Upper lobe of left lung (tissue), 6 donors: ENCODE data around the gene EDEM3. TPM values are rescaled to one million over a fixed set of nuclear protein-coding genes. Genes with fewer than 3 reads are reported as not detected.

Experiments used
- ATAC-seq, 2 donors: fragments of 200-7000 bp; cut with Tn5 transposase; one replicate each; pipeline ENCODE4 v1.9.1; 2022; ENCODE audit warnings: mild to moderate bottlenecking in 2 of 2, moderate library complexity in 2 of 2; ENCODE audit not compliant: low FRiP score in 2 of 2
- DNase-seq, 2 donors: peaks; one replicate each; pipeline ENCODE4 v3.0.0-alpha.2; 2019 to 2020
- H3K27ac ChIP-seq, 4 donors: fragments of 200-600 bp; sonication (generic); one replicate each; pipeline ENCODE4 v1.5.1; 2016 to 2019
- H3K27me3 ChIP-seq, 4 donors: fragments of 200-600 bp; sonication (generic); one replicate each; pipeline ENCODE4 v1.5.1; 2017 to 2019
- H3K36me3 ChIP-seq, 4 donors: fragments of 200-600 bp; sonication (generic); one replicate each; pipeline ENCODE4 v1.5.1; 2016 to 2019
- H3K4me1 ChIP-seq, 4 donors: fragments of 200-600 bp; sonication (generic); one replicate each; pipeline ENCODE4 v1.5.1; 2018 to 2019
- H3K4me3 ChIP-seq, 4 donors: fragments of 200-600 bp; sonication (generic); one replicate each; pipeline ENCODE4 v1.5.1; 2017 to 2019; ENCODE audit warnings: mild to moderate bottlenecking in 2 of 4, moderate library complexity in 1 of 4
- H3K9me3 ChIP-seq, 4 donors: fragments of 200-600 bp; sonication (generic); one replicate each; pipeline ENCODE4 v1.5.1; 2018 to 2019
- CTCF ChIP-seq, 6 experiments: fragments of 450-650 bp in 4 of 6; fragments of 200-600 bp in 2 of 6; sonication (generic) in 2 of 6; IDR thresholded peaks; one replicate each; pipeline ENCODE4 v1.5.1; 2016 to 2019; ENCODE audit warnings: antibody characterized with exemption in 6 of 6
- EP300 ChIP-seq, 4 donors: sonication (generic); formaldehyde crosslinking; IDR thresholded peaks; one replicate each; pipeline ENCODE4 v1.5.1; 2017; ENCODE audit warnings: antibody characterized with exemption in 4 of 4, control low read depth in 2 of 4
- POLR2A ChIP-seq, 4 donors: fragments of 450-650 bp; IDR thresholded peaks; one replicate each; pipeline ENCODE4 v1.5.1; 2016 to 2017; ENCODE audit warnings: antibody characterized with exemption in 4 of 4, mild to moderate bottlenecking in 2 of 4
- POLR2AphosphoS5 ChIP-seq, 2 donors: sonication (generic); formaldehyde crosslinking; IDR thresholded peaks; one replicate each; pipeline ENCODE4 v1.5.1; 2017; ENCODE audit warnings: antibody characterized with exemption in 2 of 2
- WGBS, 2 donors: methylation state at CpG; one replicate each; pipeline ENCODE4 v1.1.5; 2017 to 2018; 5-methylcytosine and 5-hydroxymethylcytosine counted together
- total RNA-seq, 6 donors: library from RNA; depleted of rRNA in 4 of 6; stranded (reverse); fragments of >200 nt in 4 of 6; gene quantifications; one replicate each; pipeline versions ENCODE4 v1.1.0 to v1.2.1, GENCODE V29; 2016 to 2021
- donor health status: DM: no; HTN: no; CAD: no; lungs with moderate emphysema.
- donor health status: DM: no; HTN: yes; CAD: no; lungs with severe emphysema.

Gene EDEM3
- total RNA-seq, 6 donors from 2014 or later: 23.9 to 56.2 (median 29.4) TPM

- TF ChIP-seq EP300 (IDR thresholded peaks at IDR 0.05) (no peak), POLR2AphosphoS5 (IDR thresholded peaks at IDR 0.05) (no peak), POLR2A (IDR thresholded peaks at IDR 0.05) (no peak), CTCF (IDR thresholded peaks at IDR 0.05) (no peak)
- Histone ChIP-seq H3K36me3 (no peaks in the 10 kb centered on the region), H3K27me3 (no peaks in the 10 kb centered on the region), H3K9me3 (no peaks in the 10 kb centered on the region), H3K4me1 (peaks cover 7 to 14% (median 8%) of the 10 kb centered on the region in 4 donors), H3K27ac (no peak overlapping the region), H3K4me3 (no peak overlapping the region)
- WGBS, 2 donors: 94 to 96% methylated on average over 2 of the region's 2 CpGs
- DNase-seq (peak in 1 of 2 donors; percentile 34), ATAC-seq (no peak)
Measured at GRCh38 chr1:184660462-184661191, 94.0 kb downstream of the EDEM3 start.

GRCh38 chr1:184658055-184658454, 96.6 kb downstream of the EDEM3 start:
- Histone ChIP-seq H3K4me3 (no peak overlapping the region), H3K36me3 (no peaks in the 10 kb centered on the region), H3K27me3 (no peaks in the 10 kb centered on the region), H3K27ac (no peak overlapping the region), H3K4me1 (no peaks in the 10 kb centered on the region), H3K9me3 (no peaks in the 10 kb centered on the region)
- TF ChIP-seq POLR2A (IDR thresholded peaks at IDR 0.05) (no peak), CTCF (IDR thresholded peaks at IDR 0.05) (no peak), POLR2AphosphoS5 (IDR thresholded peaks at IDR 0.05) (no peak), EP300 (IDR thresholded peaks at IDR 0.05) (no peak)
- no peak for ATAC-seq
- 92 to 96% methylated on average over 2 of the region's 2 CpGs for WGBS, 2 donors
- no peak for DNase-seq

- H3K4me1 ChIP-seq: no peaks in the 10 kb centered on the region
- WGBS, 2 donors: 84 to 90% methylated on average over 2 of the region's 2 CpGs
- no peaks in the 10 kb centered on the region for H3K9me3 ChIP-seq
- no peak overlapping the region for H3K4me3 ChIP-seq
- H3K36me3 ChIP-seq: no peaks in the 10 kb centered on the region
- ATAC-seq (peak in 1 of 2 donors; percentile 43), DNase-seq (no peak)
- H3K27ac ChIP-seq: no peak overlapping the region
- TF ChIP-seq POLR2AphosphoS5 (IDR thresholded peaks at IDR 0.05) (no peak), CTCF (IDR thresholded peaks at IDR 0.05) (no peak), POLR2A (IDR thresholded peaks at IDR 0.05) (no peak), EP300 (IDR thresholded peaks at IDR 0.05) (no peak)
- no peaks in the 10 kb centered on the region for H3K27me3 ChIP-seq
Measured at GRCh38 chr1:184656221-184656620, 98.4 kb downstream of the EDEM3 start.

GRCh38 chr1:184655185-184655584, 99.5 kb downstream of the EDEM3 start:
- no peaks in the 10 kb centered on the region for H3K9me3 ChIP-seq
- H3K27ac ChIP-seq: no peak overlapping the region
- TF ChIP-seq POLR2AphosphoS5 (IDR thresholded peaks at IDR 0.05): no peak
- TF ChIP-seq EP300 (IDR thresholded peaks at IDR 0.05): no peak
- TF ChIP-seq CTCF (IDR thresholded peaks at IDR 0.05): no peak
- no peak for TF ChIP-seq POLR2A (IDR thresholded peaks at IDR 0.05)
- H3K36me3 ChIP-seq: no peaks in the 10 kb centered on the region
- peaks cover 0 to 4% (median 1%) of the 10 kb centered on the region in 4 donors for H3K4me1 ChIP-seq
- no peak overlapping the region for H3K4me3 ChIP-seq
- no peaks in the 10 kb centered on the region for H3K27me3 ChIP-seq
- DNase-seq (no peak), ATAC-seq (no peak)
